ENCODE data around the gene NPAS2. TPM values are rescaled to one million over a fixed set of nuclear protein-coding genes. Genes with fewer than 3 reads are reported as not detected.

Gene NPAS2, protein sequence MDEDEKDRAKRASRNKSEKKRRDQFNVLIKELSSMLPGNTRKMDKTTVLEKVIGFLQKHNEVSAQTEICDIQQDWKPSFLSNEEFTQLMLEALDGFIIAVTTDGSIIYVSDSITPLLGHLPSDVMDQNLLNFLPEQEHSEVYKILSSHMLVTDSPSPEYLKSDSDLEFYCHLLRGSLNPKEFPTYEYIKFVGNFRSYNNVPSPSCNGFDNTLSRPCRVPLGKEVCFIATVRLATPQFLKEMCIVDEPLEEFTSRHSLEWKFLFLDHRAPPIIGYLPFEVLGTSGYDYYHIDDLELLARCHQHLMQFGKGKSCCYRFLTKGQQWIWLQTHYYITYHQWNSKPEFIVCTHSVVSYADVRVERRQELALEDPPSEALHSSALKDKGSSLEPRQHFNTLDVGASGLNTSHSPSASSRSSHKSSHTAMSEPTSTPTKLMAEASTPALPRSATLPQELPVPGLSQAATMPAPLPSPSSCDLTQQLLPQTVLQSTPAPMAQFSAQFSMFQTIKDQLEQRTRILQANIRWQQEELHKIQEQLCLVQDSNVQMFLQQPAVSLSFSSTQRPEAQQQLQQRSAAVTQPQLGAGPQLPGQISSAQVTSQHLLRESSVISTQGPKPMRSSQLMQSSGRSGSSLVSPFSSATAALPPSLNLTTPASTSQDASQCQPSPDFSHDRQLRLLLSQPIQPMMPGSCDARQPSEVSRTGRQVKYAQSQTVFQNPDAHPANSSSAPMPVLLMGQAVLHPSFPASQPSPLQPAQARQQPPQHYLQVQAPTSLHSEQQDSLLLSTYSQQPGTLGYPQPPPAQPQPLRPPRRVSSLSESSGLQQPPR
- total RNA-seq (2021) (38.3 and 41.2 TPM in 2 replicates), Bru-seq, nascent RNA (percentile 80 among the genes with signal in this experiment), BruChase-seq, experiment 1, labeled RNA remaining after a 2-hour chase (percentile 75 among the genes with signal in this experiment), BruChase-seq, experiment 2, labeled RNA remaining after a 6-hour chase (percentile 76 among the genes with signal in this experiment)
- long read RNA-seq, partial matches to known transcripts: 7 of 28 reads
- long read RNA-seq, other reads (novel, unspliced or antisense): 21 of 28 reads

DNA sequence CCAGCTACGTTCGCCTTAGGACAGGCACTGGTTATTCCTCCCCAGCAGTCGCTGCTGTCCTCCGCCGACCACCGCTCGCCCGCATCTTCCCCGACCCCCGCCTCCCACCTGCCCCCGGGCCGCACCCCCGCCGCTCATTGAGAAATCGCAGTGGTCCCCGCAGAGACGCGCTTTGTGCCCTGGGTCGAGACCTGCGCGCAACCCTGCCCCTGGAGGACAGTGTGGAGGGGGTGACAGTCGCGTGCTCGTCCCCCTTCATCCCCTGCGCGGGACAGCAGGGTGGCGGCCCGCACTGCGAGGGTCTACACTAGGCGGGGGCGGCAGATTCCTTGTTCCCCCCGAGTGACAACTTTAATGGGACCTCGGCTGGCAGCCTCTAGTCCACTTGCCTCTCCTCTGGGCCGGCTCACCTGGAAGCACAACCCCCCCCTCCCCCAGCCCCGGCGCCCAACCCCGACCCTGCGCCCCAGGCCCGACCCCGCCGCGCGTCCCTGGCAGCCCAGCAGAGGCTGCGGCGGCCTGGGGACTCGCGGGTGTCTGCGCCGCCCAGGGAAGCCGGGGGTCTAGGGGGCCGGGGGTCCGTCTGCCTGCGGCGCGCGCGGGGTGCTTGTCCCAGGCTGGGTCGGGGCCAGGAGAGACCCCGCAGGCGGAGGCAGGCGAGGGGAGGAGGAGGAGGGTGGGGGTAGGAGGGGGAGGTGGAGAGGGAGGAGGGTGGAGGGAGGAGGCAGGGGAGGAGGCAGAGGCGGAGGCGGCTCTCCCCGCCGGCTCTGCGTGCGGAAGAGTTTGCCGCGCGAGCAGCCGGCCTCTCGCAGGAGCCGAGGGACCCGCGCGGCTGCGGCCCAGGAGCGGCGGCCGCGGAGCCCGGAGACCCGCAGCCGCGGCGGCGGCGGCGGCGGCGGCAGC, at the start of gene NPAS2:
Gene NPAS2 (plus strand): TSS at position 770 of the 903 bp plus-strand sequence. CDS start 84,616 bp downstream, outside the sequence.
- BruUV-seq (replicated peaks): no TSS peak
- no peak for TF ChIP-seq EZH2 (IDR thresholded peaks at IDR 0.05; ENCODE audit: low read depth)
- TF ChIP-seq, protein P1, sequence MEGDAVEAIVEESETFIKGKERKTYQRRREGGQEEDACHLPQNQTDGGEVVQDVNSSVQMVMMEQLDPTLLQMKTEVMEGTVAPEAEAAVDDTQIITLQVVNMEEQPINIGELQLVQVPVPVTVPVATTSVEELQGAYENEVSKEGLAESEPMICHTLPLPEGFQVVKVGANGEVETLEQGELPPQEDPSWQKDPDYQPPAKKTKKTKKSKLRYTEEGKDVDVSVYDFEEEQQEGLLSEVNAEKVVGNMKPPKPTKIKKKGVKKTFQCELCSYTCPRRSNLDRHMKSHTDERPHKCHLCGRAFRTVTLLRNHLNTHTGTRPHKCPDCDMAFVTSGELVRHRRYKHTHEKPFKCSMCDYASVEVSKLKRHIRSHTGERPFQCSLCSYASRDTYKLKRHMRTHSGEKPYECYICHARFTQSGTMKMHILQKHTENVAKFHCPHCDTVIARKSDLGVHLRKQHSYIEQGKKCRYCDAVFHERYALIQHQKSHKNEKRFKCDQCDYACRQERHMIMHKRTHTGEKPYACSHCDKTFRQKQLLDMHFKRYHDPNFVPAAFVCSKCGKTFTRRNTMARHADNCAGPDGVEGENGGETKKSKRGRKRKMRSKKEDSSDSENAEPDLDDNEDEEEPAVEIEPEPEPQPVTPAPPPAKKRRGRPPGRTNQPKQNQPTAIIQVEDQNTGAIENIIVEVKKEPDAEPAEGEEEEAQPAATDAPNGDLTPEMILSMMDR (conservative IDR thresholded peaks at IDR 0.05): no peak
- H4K20me1 ChIP-seq (ENCODE audit: insufficient read depth): peaks cover 14% of the 10 kb centered on the region
- peak within 1 kb of the TSS; percentile 97 for H3K4me2 ChIP-seq
- H3K36me3 ChIP-seq (ENCODE audit: low read depth): peaks cover 15% of the 10 kb centered on the region; the same call in 1 of the 2 replicates
- H3F3A ChIP-seq (ENCODE audit: insufficient read depth, low read depth): peaks cover 24% of the 10 kb centered on the region
- peak in 1 of 2 experiments; percentile 43 for DNase-seq
- peaks cover 40% of the 10 kb centered on the region for H3K4me1 ChIP-seq (replicated peaks; ENCODE audit: insufficient read depth)
- no peaks in the 10 kb centered on the region for H3K9me2 ChIP-seq (ENCODE audit: insufficient read depth)
- peak within 1 kb of the TSS; percentile 83 for H3K27ac ChIP-seq
- H3K27me3 ChIP-seq (ENCODE audit: insufficient read depth, low read depth): no peaks in the 10 kb centered on the region
- intact Hi-C loops (cut with micrococcal nuclease; ENCODE audit: unreplicated experiment): loop anchor here (2.0 to 5.0 kb wide), 6 partner anchors 39 to 168 kb away; no protein-coding TSS in a partner anchor
- H3K9me3 ChIP-seq (ENCODE audit: insufficient read depth, low read depth): no peaks in the 10 kb centered on the region
- H3K4me3 ChIP-seq: peak within 1 kb of the TSS; percentile 73
- H2AFZ ChIP-seq: peak within 1 kb of the TSS; percentile 88
- peaks cover 63% of the 10 kb centered on the region for H3K79me2 ChIP-seq (ENCODE audit: low read depth)
- POLR2A ChIA-PET (ENCODE audit: unreplicated experiment): interaction anchor here (0.5 kb wide), 1 partner anchor 20 kb away, joined by 3 read pairs; no protein-coding TSS in a partner anchor
- CTCF ChIA-PET: no interaction called here

DNA sequence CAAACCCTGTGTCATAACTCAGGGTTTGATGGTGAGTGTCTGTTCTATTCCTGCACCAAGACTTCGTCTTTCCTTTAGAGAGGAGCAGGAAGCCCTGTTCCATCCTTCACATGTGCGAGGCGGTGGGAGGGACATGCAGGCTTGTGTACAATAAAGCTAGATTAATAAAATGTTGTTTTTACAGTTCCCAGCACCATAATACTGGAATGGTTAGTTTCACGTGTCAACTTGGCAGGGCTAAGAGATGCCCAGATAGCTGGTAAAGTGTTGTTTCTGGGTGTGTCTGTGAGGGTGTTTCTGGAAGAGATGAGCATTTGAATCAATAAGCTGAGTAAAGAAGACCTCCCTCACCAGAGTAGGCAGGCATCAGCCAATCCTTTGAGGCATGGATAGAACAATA, 48.8 kb upstream of the NPAS2 start:
- H3K27me3 ChIP-seq (ENCODE audit: insufficient read depth, low read depth): no peaks in the 10 kb centered on the region
- no peak for TF ChIP-seq EZH2 (IDR thresholded peaks at IDR 0.05; ENCODE audit: low read depth)
- TF ChIP-seq, protein P1 (conservative IDR thresholded peaks at IDR 0.05): no peak
- no peak overlapping the region for H2AFZ ChIP-seq
- no peak overlapping the region for H3K27ac ChIP-seq
- DNase-seq: no peak
- intact Hi-C loops (cut with micrococcal nuclease; ENCODE audit: unreplicated experiment): no loop called here
- CTCF ChIA-PET: no interaction called here
- peaks cover 24% of the 10 kb centered on the region for H3F3A ChIP-seq (ENCODE audit: insufficient read depth, low read depth)
- no TSS peak for BruUV-seq (replicated peaks)
- H3K4me1 ChIP-seq (replicated peaks; ENCODE audit: insufficient read depth): peaks cover 34% of the 10 kb centered on the region
- no peaks in the 10 kb centered on the region for H3K36me3 ChIP-seq (ENCODE audit: low read depth)
- no peak overlapping the region for H3K4me3 ChIP-seq
- no peaks in the 10 kb centered on the region for H3K79me2 ChIP-seq (ENCODE audit: low read depth)
- H3K9me2 ChIP-seq (ENCODE audit: insufficient read depth): no peaks in the 10 kb centered on the region
- no peak overlapping the region for H3K4me2 ChIP-seq
- H3K9me3 ChIP-seq (ENCODE audit: insufficient read depth, low read depth): no peaks in the 10 kb centered on the region
- no peaks in the 10 kb centered on the region for H4K20me1 ChIP-seq (ENCODE audit: insufficient read depth)
- POLR2A ChIA-PET (ENCODE audit: unreplicated experiment): no interaction called here

Data from PC-9 (cell line).